ENCODE results near the gene PKD2. TPM values are rescaled to one million over a fixed set of nuclear protein-coding genes. Genes with fewer than 3 reads are reported as not detected.

Gene PKD2
- total RNA-seq, 5 donors from 2014 or later (not counting 1 experiment from before 2014, with no cell fraction given): 6.8 to 17.4 (median 7.5) TPM

GRCh38 chr4:88014386-88014905, 7.0 kb downstream of the PKD2 start:
- H3K9me3 Mint-ChIP-seq: no peaks in the 10 kb centered on the region
- H3K27me3 ChIP-seq (replicated peaks in 1 of 2; ENCODE audit: control insufficient read depth in 2 of 2, extremely low read depth in 1 of 2, insufficient read depth in 2 of 2, low read length in 1 of 2): no peaks in the 10 kb centered on the region
- H3K36me3 Mint-ChIP-seq: no peaks in the 10 kb centered on the region
- no peak overlapping the region for H3K4me3 Mint-ChIP-seq
- peaks cover 0 to under 1% of the 10 kb centered on the region in 2 experiments for H3K4me1 ChIP-seq (ENCODE audit: control insufficient read depth in 1 of 2, extremely low read depth in 1 of 2, insufficient read depth in 2 of 2, low read length in 2 of 2)
- H3K4me1 Mint-ChIP-seq: peaks cover 16 to 33% (median 17%) of the 10 kb centered on the region in 3 donors
- POLR2A ChIA-PET: no interaction called here
- no peaks in the 10 kb centered on the region for H3K9me3 ChIP-seq
- DNase-seq (no peak), ATAC-seq (replicated peaks in 1 of 4) (no peak)
- H3K27ac Mint-ChIP-seq: no peak overlapping the region
- H3K27me3 Mint-ChIP-seq: no peaks in the 10 kb centered on the region
- WGBS (ENCODE audit: insufficient coverage): no CpG with 5 or more reads among the region's 3 CpGs
- H3K27ac ChIP-seq (ENCODE audit: low read length): no peak overlapping the region
- CTCF ChIA-PET: no interaction called here
- H3K36me3 ChIP-seq (ENCODE audit: control insufficient read depth in 2 of 2, extremely low read depth in 1 of 2, insufficient read depth in 1 of 2, low read length in 1 of 2): no peaks in the 10 kb centered on the region
- no peak overlapping the region for H3K4me3 ChIP-seq (ENCODE audit: control insufficient read depth in 1 of 2, extremely low read depth in 1 of 2, low read length in 1 of 2)

GRCh38 chr4:88015659-88016295, 8.3 kb downstream of the PKD2 start:
- Mint-ChIP-seq H3K9me3 (no peaks in the 10 kb centered on the region), H3K36me3 (no peaks in the 10 kb centered on the region), H3K4me3 (no peak overlapping the region), H3K27ac (no peak overlapping the region), H3K27me3 (no peaks in the 10 kb centered on the region), H3K4me1 (peaks cover 10 to 28% (median 12%) of the 10 kb centered on the region in 3 donors)
- Histone ChIP-seq H3K36me3 (ENCODE audit: control insufficient read depth in 2 of 2, extremely low read depth in 1 of 2, insufficient read depth in 1 of 2, low read length in 1 of 2) (no peaks in the 10 kb centered on the region), H3K27me3 (replicated peaks in 1 of 2; ENCODE audit: control insufficient read depth in 2 of 2, extremely low read depth in 1 of 2, insufficient read depth in 2 of 2, low read length in 1 of 2) (no peaks in the 10 kb centered on the region), H3K9me3 (no peaks in the 10 kb centered on the region), H3K4me1 (ENCODE audit: control insufficient read depth in 1 of 2, extremely low read depth in 1 of 2, insufficient read depth in 2 of 2, low read length in 2 of 2) (no peaks in the 10 kb centered on the region), H3K27ac (ENCODE audit: low read length) (no peak overlapping the region), H3K4me3 (ENCODE audit: control insufficient read depth in 1 of 2, extremely low read depth in 1 of 2, low read length in 1 of 2) (no peak overlapping the region)
- ChIA-PET CTCF (no interaction called here), POLR2A (no interaction called here)
- DNase-seq (no peak), ATAC-seq (replicated peaks in 1 of 4) (no peak)
- 97% methylated on average over 7 of the region's 10 CpGs for WGBS (ENCODE audit: insufficient coverage)

- H3K4me3 ChIP-seq (ENCODE audit: control insufficient read depth in 1 of 2, extremely low read depth in 1 of 2, low read length in 1 of 2): no peak overlapping the region
- no peak overlapping the region for H3K27ac ChIP-seq (ENCODE audit: low read length)
- H3K36me3 Mint-ChIP-seq: peaks cover 8% of the 10 kb centered on the region
- peaks cover 3 to 21% (median 4%) of the 10 kb centered on the region in 3 donors for H3K4me1 Mint-ChIP-seq
- no peak overlapping the region for H3K4me3 Mint-ChIP-seq
- no peaks in the 10 kb centered on the region for H3K4me1 ChIP-seq (ENCODE audit: control insufficient read depth in 1 of 2, extremely low read depth in 1 of 2, insufficient read depth in 2 of 2, low read length in 2 of 2)
- ATAC-seq (replicated peaks in 1 of 4) (no peak), DNase-seq (no peak)
- no peaks in the 10 kb centered on the region for H3K36me3 ChIP-seq (ENCODE audit: control insufficient read depth in 2 of 2, extremely low read depth in 1 of 2, insufficient read depth in 1 of 2, low read length in 1 of 2)
- 100% methylated on average over 1 of the region's 7 CpGs for WGBS (ENCODE audit: insufficient coverage)
- POLR2A ChIA-PET: no interaction called here
- no peaks in the 10 kb centered on the region for H3K9me3 Mint-ChIP-seq
- no peak overlapping the region for H3K27ac Mint-ChIP-seq
- H3K27me3 ChIP-seq (replicated peaks in 1 of 2; ENCODE audit: control insufficient read depth in 2 of 2, extremely low read depth in 1 of 2, insufficient read depth in 2 of 2, low read length in 1 of 2): no peaks in the 10 kb centered on the region
- CTCF ChIA-PET: no interaction called here
- H3K9me3 ChIP-seq: no peaks in the 10 kb centered on the region
- H3K27me3 Mint-ChIP-seq: no peaks in the 10 kb centered on the region
These were observed 10.3 kb downstream of the PKD2 start for GRCh38 chr4:88017516-88018297.

GRCh38 chr4:88018466-88018865, 11.0 kb downstream of the PKD2 start:
- H3K27ac ChIP-seq (ENCODE audit: low read length): no peak overlapping the region
- 100% methylated on average over 1 of the region's 5 CpGs for WGBS (ENCODE audit: insufficient coverage)
- DNase-seq (no peak), ATAC-seq (replicated peaks in 1 of 4) (no peak)
- ChIA-PET POLR2A (no interaction called here), CTCF (no interaction called here)
- Mint-ChIP-seq H3K4me3 (no peak overlapping the region), H3K36me3 (peaks cover 13% of the 10 kb centered on the region), H3K27me3 (no peaks in the 10 kb centered on the region), H3K27ac (no peak overlapping the region), H3K9me3 (no peaks in the 10 kb centered on the region), H3K4me1 (peaks cover 0 to 13% (median 0%) of the 10 kb centered on the region in 3 donors)
- no peaks in the 10 kb centered on the region for H3K27me3 ChIP-seq (replicated peaks in 1 of 2; ENCODE audit: control insufficient read depth in 2 of 2, extremely low read depth in 1 of 2, insufficient read depth in 2 of 2, low read length in 1 of 2)
- H3K4me1 ChIP-seq (ENCODE audit: control insufficient read depth in 1 of 2, extremely low read depth in 1 of 2, insufficient read depth in 2 of 2, low read length in 2 of 2): no peaks in the 10 kb centered on the region
- H3K9me3 ChIP-seq: no peaks in the 10 kb centered on the region
- H3K36me3 ChIP-seq (ENCODE audit: control insufficient read depth in 2 of 2, extremely low read depth in 1 of 2, insufficient read depth in 1 of 2, low read length in 1 of 2): no peaks in the 10 kb centered on the region
- no peak overlapping the region for H3K4me3 ChIP-seq (ENCODE audit: control insufficient read depth in 1 of 2, extremely low read depth in 1 of 2, low read length in 1 of 2)

GRCh38 chr4:88021824-88022223, 14.4 kb downstream of the PKD2 start:
- H3K27ac ChIP-seq (ENCODE audit: low read length): no peak overlapping the region
- H3K4me1 Mint-ChIP-seq: peaks cover 0 to 6% (median 0%) of the 10 kb centered on the region in 3 donors
- no peak for ATAC-seq (replicated peaks in 1 of 4)
- ChIA-PET POLR2A (interaction anchor here in 1 of 2 donors (0.5 to 0.6 kb wide), 2 partner anchors 1278 to 1716 kb away, joined by 5 read pairs; no protein-coding TSS in a partner anchor), CTCF (interaction anchor here (0.6 to 2.0 kb wide), 3 partner anchors 11 to 162 kb away, joined by 3 to 6 read pairs (median 3); no protein-coding TSS in a partner anchor)
- H3K4me3 ChIP-seq (ENCODE audit: control insufficient read depth in 1 of 2, extremely low read depth in 1 of 2, low read length in 1 of 2): no peak overlapping the region
- H3K27me3 ChIP-seq (replicated peaks in 1 of 2; ENCODE audit: control insufficient read depth in 2 of 2, extremely low read depth in 1 of 2, insufficient read depth in 2 of 2, low read length in 1 of 2): no peaks in the 10 kb centered on the region
- no peaks in the 10 kb centered on the region for H3K9me3 ChIP-seq
- no peaks in the 10 kb centered on the region for H3K4me1 ChIP-seq (ENCODE audit: control insufficient read depth in 1 of 2, extremely low read depth in 1 of 2, insufficient read depth in 2 of 2, low read length in 2 of 2)
- no peak for DNase-seq
- no peaks in the 10 kb centered on the region for H3K36me3 ChIP-seq (ENCODE audit: control insufficient read depth in 2 of 2, extremely low read depth in 1 of 2, insufficient read depth in 1 of 2, low read length in 1 of 2)
- peaks cover 22% of the 10 kb centered on the region for H3K36me3 Mint-ChIP-seq
- no peak overlapping the region for H3K27ac Mint-ChIP-seq
- peaks cover 0 to 9% (median 8%) of the 10 kb centered on the region in 3 donors for H3K9me3 Mint-ChIP-seq
- no peak overlapping the region for H3K4me3 Mint-ChIP-seq
- H3K27me3 Mint-ChIP-seq: no peaks in the 10 kb centered on the region

GRCh38 chr4:88022289-88022688, 14.9 kb downstream of the PKD2 start:
- peaks cover 22% of the 10 kb centered on the region for H3K36me3 Mint-ChIP-seq
- no peaks in the 10 kb centered on the region for H3K27me3 Mint-ChIP-seq
- ChIA-PET CTCF (interaction anchor here (0.6 to 2.0 kb wide), 3 partner anchors 11 to 162 kb away, joined by 3 to 6 read pairs (median 3); no protein-coding TSS in a partner anchor), POLR2A (no interaction called here)
- H3K27me3 ChIP-seq (replicated peaks in 1 of 2; ENCODE audit: control insufficient read depth in 2 of 2, extremely low read depth in 1 of 2, insufficient read depth in 2 of 2, low read length in 1 of 2): no peaks in the 10 kb centered on the region
- H3K9me3 Mint-ChIP-seq: peaks cover 0 to 9% (median 8%) of the 10 kb centered on the region in 3 donors
- H3K4me1 Mint-ChIP-seq: peaks cover 0 to 6% (median 0%) of the 10 kb centered on the region in 3 donors
- no peak overlapping the region for H3K4me3 ChIP-seq (ENCODE audit: control insufficient read depth in 1 of 2, extremely low read depth in 1 of 2, low read length in 1 of 2)
- H3K27ac Mint-ChIP-seq: no peak overlapping the region
- no peak for DNase-seq
- ATAC-seq (replicated peaks in 1 of 4): no peak
- no peak overlapping the region for H3K27ac ChIP-seq (ENCODE audit: low read length)
- no peak overlapping the region for H3K4me3 Mint-ChIP-seq
- H3K9me3 ChIP-seq: no peaks in the 10 kb centered on the region
- H3K36me3 ChIP-seq (ENCODE audit: control insufficient read depth in 2 of 2, extremely low read depth in 1 of 2, insufficient read depth in 1 of 2, low read length in 1 of 2): no peaks in the 10 kb centered on the region
- H3K4me1 ChIP-seq (ENCODE audit: control insufficient read depth in 1 of 2, extremely low read depth in 1 of 2, insufficient read depth in 2 of 2, low read length in 2 of 2): no peaks in the 10 kb centered on the region
